Stimulated activated CD4-positive, alpha-beta T cell treated with anti-CD3 and anti-CD28 coated beads, TNF-alpha, amount 100 ng/mL, for 4 hours (primary cell): Measurements from ENCODE around the gene CRYGB.
"Not testable (repeated sequence)": the region's sequence is repeated elsewhere in the genome, so short reads cannot be mapped to it uniquely, and the experiment has no call there.

Experiments used
- DNase-seq, 3 experiments: peaks; one replicate each; pipeline ENCODE4 v3.0.0-alpha.2; 2020; ENCODE audit warnings: low read depth in 3 of 3

The CRYGB gene

DNA sequence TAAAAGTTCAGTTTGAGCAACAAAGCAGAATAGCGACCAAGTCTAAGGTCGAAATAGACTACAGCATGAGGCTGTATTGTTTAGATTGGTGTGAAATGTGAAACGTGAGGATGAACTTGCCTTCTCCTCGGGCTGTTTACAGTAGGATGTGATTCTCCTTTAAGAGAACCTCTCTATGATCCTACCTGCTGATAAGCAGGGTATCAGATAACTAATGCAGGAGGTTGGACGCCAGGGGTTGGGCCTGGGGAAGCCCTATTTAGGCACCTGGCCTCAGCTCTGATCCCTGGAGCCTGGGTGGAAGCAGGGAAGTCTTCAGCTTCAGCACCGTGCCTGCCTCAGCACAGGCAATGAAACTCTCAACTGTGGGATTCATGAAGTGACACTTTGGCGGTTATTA lies 33.0 kb downstream of the CRYGB start:
- no peak for DNase-seq

DNA sequence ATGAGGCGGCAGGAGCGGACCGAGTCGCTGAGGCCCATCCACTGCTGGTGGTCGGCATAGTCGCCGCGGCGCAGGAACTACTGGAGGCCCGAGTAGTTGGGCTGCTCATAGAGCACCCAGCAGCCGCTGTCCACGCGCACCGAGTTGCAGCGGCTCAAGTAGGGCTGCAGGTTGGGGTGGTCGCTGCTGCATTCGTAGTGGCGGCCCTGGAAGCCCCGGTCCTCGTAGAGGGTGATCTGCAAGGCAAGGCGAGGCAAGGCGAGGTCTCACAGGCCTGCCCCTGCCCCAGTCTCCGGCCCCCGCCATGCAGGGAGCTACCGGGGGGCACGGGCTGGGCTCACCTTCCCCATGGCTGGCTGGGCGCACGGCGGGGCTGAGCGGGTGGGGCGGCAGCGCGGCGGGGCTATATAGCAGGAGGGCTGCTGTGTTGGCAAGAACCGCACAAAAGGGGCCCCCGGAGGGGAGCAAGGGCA lies 33.6 kb downstream of the CRYGB start:
- not testable (repeated sequence) for DNase-seq

DNA sequence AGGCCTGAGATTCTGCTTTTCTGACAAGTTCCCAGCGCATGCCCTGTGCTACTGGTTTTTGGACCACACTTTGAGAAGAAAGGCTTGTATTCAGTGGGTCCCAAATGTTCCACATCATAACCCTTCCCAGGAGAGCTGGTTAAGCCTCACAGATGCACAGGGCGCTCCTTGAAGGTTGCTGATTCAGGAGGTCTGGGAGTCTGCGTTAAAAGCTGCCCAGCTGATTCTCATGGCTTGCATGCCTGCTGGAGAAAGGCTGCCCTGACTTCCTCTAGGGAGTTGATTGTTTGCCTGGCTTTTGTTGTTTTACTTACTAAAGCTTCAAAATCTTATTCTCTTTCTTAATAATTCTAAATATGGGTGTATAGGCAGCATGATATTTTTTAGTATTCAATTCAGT lies 42.3 kb downstream of the CRYGB start:
- DNase-seq: no peak

DNA sequence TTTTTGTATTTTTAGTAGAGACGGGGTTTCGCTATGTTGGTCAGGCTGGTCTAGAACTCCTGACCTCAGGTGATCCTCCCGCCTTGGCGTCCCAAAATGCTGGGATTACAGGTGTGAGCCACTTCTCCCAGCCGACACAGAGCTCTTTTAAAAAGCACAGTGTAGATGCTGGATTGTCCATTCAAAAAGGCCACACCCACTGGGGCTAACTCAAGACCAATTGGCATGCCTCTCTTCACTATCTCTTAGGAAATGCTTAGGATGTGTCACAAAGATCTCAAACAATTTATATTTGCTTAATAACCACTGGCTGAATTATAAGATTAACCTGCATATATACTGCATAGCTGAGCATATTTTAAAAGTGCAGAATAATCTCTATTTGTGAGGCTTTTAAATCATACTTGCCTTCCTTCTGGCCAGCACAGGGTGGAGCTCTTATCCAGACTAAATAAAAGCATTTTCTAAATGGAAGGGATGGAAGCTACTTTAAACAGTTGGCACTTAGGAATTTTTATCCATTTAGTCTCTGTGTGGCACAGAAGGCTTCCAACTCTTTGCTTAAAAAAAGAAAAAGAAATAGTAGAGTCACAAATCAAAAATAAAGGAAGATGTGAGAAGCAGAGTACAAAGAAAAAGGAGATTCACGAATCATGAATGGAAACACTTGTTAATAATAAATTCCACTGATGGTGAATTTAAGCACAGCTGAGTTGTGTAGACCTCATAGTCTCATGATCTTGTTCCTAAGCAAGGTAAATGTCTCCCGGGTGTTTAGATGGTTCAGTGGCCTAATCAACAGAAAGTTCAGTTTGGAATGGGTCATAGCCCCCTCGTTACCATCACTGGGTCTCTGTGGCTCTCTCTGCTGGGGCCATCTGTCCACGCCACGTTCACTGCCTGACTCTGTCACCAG lies 44.0 kb downstream of the CRYGB start:
- no peak for DNase-seq

DNA sequence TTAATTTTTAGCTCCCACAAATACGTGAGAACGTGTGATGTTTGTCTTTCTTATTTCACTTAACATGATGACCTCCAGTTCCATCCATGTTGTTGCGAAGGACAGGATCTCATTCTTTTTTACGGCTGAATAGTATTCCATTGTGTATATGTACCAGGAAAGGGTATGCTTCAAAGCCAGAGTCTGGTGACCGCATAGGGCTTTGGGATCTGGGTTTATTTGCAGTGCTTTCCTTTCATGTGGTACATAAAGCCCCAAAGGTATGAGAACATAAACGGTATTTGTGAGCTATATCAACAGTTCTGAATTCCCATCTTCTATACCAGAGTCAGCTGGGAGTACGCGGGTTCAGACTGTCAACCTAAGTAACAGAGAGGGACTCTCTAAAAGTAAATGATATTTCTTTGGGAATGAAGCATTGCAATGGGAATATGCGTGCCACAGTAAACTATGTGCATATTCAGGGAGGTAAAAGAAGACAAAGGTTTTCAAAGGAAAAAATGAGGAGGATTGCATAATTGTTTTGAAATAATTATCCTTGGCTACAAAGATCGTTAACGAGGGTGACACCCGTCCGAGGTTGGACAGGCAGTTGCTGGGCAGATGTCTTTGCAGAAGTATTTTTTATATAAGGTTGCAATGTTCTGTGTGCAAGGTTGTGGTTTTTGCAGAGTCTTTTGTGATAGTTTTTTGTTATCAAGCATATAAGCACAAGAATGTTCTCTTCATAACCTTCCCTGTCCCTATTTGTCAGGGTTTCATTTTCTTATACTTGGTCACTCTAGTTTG lies 46.1 kb downstream of the CRYGB start:
- no peak for DNase-seq

DNA sequence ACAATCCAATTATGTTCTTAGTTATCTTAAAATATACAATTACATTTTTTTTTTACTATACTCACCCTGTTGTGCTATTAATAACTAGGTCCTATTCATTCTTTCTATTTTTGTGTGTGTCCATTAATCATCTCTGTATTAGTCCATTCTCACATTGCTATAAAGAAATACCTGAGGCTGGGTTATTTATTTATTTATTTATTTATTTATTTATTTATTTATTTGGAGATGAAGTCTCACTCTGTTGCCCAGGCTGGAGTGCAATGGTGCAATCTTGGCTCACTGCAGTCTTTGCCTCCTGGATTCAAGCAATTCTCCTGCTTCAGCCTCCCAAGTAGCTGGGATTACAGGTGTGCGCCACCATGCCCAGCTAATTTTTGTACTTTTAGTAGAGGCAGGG lies 47.3 kb downstream of the CRYGB start:
- DNase-seq: not testable (repeated sequence)

DNA sequence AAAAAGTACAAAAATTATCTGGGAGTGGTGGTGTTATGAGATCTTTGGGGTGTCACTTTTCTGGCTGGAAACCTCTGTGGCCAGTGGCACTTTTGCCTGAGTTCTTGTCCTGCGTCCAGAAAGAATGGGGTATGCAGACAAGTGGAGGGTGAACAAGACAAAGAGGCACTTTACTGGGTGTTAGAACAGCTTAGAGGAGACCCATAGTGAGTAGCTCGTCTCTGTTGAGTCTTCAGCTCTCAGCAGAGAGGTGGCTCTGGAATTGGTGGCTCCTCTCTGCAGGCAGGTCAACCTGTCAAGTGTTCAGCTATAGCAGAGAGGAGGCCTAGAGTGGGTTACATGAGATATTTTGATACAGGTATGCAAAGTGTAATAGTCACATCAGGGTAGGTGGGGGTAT lies 47.7 kb downstream of the CRYGB start:
- DNase-seq: no peak

DNA sequence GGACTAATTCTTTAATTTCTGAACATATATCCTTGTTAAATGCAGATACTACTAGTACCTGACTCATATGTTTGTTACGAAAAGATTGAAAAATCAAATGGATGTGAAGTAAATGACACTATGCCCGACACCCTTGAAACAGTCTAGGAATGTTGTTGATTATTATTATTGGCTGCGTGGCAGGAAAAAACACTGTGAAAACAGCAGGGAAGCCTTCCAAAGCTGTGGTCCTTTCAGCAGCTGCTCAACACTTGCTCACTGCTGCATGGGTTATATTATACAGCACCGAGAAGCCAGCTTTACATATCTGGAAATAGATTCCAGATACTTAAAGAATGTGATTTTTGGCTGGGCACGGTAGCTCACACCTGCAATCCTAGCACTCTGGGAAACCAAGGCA lies 48.2 kb downstream of the CRYGB start:
- no peak for DNase-seq

DNA sequence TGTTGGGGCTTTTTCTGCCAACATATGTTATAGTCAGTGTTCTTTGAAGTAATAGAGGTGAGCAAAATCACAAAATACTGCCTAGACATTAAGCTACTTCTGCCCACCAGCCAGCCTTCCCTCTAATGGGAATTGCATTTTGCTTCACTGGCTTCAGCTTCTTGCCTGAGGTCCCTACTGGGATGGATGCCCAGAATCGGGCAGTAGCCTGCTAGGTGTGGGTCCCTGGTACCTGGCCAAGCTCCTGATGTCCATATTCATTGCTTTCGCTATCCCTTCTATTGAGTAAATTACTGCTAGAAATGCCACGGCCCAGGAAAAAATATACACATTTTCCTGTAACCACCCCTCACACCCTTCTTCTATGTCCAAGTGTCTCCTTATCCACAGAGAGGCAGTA lies 48.6 kb downstream of the CRYGB start:
- DNase-seq: no peak

DNA sequence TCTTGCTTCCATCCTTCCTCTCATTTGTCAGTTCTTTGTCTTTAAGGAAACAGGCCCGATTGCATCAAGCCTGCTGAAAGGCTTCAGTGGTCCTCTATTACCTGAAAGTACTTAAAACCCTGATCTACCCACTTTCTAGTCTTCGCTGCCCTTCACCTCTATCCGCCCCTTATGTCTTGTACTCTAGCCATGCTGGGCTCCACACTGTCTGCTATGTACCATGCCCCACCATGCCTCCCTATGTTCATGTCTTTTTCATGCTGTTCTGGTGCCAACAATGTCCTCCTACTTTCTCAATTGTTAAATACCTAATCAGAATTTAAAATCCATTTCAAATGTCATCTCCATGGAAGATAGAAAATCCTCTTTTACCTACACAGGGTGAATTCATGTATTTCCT lies 49.9 kb downstream of the CRYGB start:
- DNase-seq: no peak

DNA sequence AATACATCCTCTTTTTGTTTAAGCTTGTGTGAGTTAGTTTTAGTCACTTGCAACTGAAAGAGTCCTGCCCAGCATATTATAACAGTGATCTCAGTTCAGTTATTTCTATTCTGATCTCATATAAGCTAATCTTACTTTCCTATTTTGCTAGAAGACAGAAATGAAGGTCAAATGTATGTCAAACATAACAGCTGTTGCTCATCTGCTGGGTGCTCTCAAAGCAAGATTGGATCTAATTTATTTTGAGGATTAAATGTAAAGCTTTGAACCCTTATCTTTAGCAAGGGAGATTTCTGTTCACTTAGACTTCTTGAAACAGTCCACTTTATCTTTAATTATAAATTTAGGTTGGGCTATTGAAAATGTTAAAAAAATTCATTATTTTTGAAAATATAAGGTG lies 52.8 kb downstream of the CRYGB start:
- no peak for DNase-seq
